Middle frontal gyrus (tissue), 1 donor: ENCODE results near the gene FER.
"Not testable (repeated sequence)": the region's sequence is repeated elsewhere in the genome, so short reads cannot be mapped to it uniquely, and the experiment has no call there.

Experiments used
- DNase-seq: peaks from one replicate; pipeline ENCODE4 v3.0.0-alpha.2; 2015; ENCODE audit warnings: low spot score; ENCODE audit errors: extremely low spot score

Gene FER

GRCh38 chr5:109030360-109031143 is 282.9 kb downstream of the FER start:
- DNase-seq = no peak

- no peak for DNase-seq
Measured at GRCh38 chr5:109034306-109034705, 286.6 kb downstream of the FER start.

- no peak for DNase-seq
Measured at GRCh38 chr5:109035436-109035835, 287.7 kb downstream of the FER start.

GRCh38 chr5:109038209-109038840 is 290.6 kb downstream of the FER start:
- no peak for DNase-seq

- no peak for DNase-seq
Measured at GRCh38 chr5:109041317-109041716, 293.6 kb downstream of the FER start.

- DNase-seq = no peak
Measured at GRCh38 chr5:109045710-109046109, 298.0 kb downstream of the FER start.

- no peak for DNase-seq
Measured at GRCh38 chr5:109049565-109049964, 301.9 kb downstream of the FER start.

- not testable (repeated sequence) for DNase-seq
Measured at GRCh38 chr5:109050321-109050720, 302.6 kb downstream of the FER start.

- DNase-seq = not testable (repeated sequence)
Measured at GRCh38 chr5:109052216-109052615, 304.5 kb downstream of the FER start.

- no peak for DNase-seq
Measured at GRCh38 chr5:109053995-109054417, 306.3 kb downstream of the FER start.

GRCh38 chr5:109060378-109061025 is 312.8 kb downstream of the FER start:
- DNase-seq = no peak

GRCh38 chr5:109062664-109063063 is 315.0 kb downstream of the FER start:
- no peak for DNase-seq

- no peak for DNase-seq
Measured at GRCh38 chr5:109063223-109063622, 315.5 kb downstream of the FER start.

GRCh38 chr5:109076741-109077140 is 329.0 kb downstream of the FER start:
- no peak for DNase-seq

- DNase-seq = no peak
Measured at GRCh38 chr5:109078448-109078847, 330.8 kb downstream of the FER start.

GRCh38 chr5:109080481-109080880 is 332.8 kb downstream of the FER start:
- DNase-seq = no peak

GRCh38 chr5:109080896-109081295 is 333.2 kb downstream of the FER start:
- DNase-seq = no peak

- DNase-seq = no peak
Measured at GRCh38 chr5:109083937-109084336, 336.2 kb downstream of the FER start.

- no peak for DNase-seq
Measured at GRCh38 chr5:109089191-109089590, 341.5 kb downstream of the FER start.

GRCh38 chr5:109099081-109099480 is 351.4 kb downstream of the FER start:
- DNase-seq = no peak

- DNase-seq = no peak
Measured at GRCh38 chr5:109100971-109101370, 353.3 kb downstream of the FER start.

GRCh38 chr5:109102096-109102690 is 354.5 kb downstream of the FER start:
- DNase-seq = no peak
